ENCODE data around the gene PKD2.
"Not testable (repeated sequence)": the region's sequence is repeated elsewhere in the genome, so short reads cannot be mapped to it uniquely, and the experiment has no call there.

PKD2 gene

GRCh38 chr4:88078579-88078978 is 71.1 kb downstream of the PKD2 start:
- no peak for DNase-seq

- DNase-seq: no peak
Measured at GRCh38 chr4:88080626-88081025, 73.2 kb downstream of the PKD2 start.

- no peak for DNase-seq
Measured at GRCh38 chr4:88087004-88087403, 79.6 kb downstream of the PKD2 start.

GRCh38 chr4:88090898-88091297 is 83.5 kb downstream of the PKD2 start:
- DNase-seq: no peak

GRCh38 chr4:88091378-88091777 is 83.9 kb downstream of the PKD2 start:
- no peak for DNase-seq

GRCh38 chr4:88093874-88094273 is 86.4 kb downstream of the PKD2 start:
- no peak for DNase-seq

GRCh38 chr4:88097301-88097700 is 89.9 kb downstream of the PKD2 start:
- DNase-seq: no peak

GRCh38 chr4:88097781-88098180 is 90.3 kb downstream of the PKD2 start:
- DNase-seq: no peak

GRCh38 chr4:88098993-88099752 is 91.7 kb downstream of the PKD2 start:
- DNase-seq: no peak

GRCh38 chr4:88101165-88101564 is 93.7 kb downstream of the PKD2 start:
- DNase-seq: no peak

DNA sequence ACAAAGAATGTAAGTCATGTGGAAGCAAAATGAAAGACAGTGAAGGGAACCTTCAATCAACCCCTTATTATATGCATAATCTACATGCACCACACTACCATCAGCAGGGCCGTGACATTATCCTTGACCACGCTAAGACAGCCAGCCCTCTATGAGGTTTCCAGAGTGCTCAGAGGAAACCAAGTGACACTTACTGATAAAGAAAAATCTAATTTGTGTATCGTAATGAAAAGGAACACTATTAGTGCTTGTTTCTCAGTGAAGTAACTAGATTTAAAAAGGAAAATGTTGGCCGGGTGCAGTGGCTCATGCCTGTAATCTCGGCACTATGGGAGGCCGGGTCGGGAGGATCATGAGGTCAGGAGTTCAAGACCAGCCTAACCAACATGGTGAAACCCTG is 94.6 kb downstream of the PKD2 start:
- DNase-seq: no peak

DNA sequence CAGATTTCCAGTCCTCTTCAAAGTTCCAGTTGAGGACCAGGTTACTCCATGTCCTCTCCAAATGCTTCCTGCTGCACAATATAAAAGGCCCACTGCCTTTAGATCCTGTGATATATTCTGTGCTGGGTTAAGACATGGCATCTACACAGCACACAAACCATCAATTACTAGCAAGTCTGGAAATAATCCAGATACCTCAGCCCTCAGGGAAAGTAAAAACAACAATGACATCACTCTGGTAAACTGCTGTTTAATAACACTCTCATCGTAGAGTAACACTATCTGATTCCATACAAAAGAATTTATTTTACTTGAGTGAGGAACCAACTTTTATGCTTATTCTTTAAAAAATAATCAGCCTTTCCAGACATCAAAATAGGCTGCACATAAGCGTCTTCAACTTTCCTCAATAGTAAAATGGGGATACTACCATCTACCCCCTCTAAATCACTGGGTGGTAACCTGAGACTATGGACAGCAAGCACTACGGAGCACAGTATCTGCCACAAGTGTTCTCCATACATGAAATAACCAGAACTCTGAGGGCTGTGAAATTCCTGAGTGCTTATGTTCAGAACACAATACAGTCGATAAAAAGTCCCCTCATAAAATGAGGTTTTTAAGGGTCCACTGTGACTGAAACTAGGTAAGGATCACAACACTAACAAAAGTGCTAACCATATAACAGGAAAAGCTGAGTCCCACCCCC is 97.6 kb downstream of the PKD2 start:
- DNase-seq: no peak

GRCh38 chr4:88106205-88106604 is 98.8 kb downstream of the PKD2 start:
- no peak for DNase-seq

- DNase-seq: no peak
Measured at GRCh38 chr4:88107406-88108107, 100.1 kb downstream of the PKD2 start.

DNA sequence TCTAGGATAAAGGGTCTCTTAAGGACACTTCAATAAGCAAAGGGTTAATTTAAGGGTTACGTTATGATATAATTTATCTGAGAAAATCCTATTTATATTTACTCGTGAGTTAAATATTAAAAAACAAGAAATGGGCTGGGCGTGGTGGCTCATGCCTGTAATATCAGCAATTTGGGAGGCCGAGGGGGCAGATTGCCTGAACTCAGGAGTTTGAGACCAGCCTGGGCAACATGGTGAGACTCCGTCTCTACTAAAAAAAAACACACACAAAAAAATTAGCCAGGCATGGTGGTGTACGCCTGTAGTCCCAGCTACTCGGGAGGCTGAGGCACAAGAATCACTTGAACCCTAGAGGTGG is 100.7 kb downstream of the PKD2 start:
- DNase-seq: not testable (repeated sequence)

GRCh38 chr4:88108747-88109122 is 101.3 kb downstream of the PKD2 start:
- DNase-seq: no peak

DNA sequence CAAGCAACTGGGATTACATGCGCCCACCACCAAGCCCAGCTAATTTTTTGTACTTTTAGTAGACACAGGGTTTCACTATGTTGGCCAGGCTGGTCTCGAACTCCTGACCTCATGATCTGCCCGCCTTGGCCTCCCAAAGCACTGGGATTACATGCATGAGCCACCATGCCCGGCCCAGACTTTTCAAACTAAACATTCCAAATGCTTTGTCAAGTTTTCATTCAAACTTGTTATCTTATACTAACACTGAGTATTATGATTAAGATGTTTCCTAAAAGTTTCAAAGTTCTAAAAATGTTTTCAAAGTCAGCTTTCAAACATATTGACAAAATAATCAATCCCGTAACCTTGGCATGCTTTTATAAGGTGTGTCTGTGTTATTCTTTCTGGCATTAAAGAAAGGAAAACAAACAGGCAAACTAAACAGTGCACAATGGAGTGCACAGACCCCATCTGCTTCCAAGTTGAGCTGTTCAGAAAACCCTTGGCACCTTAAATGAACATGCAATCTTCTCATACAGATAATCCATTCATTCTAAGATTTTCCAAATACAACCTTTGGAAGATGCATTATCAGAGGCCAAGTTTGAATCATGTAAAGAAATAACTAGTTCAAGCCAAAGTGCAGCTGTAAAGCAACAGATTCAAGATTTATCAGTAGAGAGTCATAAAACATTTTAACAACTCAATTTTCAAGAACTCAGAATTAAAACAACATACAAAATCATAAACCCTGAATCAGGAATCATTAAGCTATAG is 101.9 kb downstream of the PKD2 start:
- DNase-seq: no peak

- no peak for DNase-seq
Measured at GRCh38 chr4:88110826-88111225, 103.4 kb downstream of the PKD2 start.

DNA sequence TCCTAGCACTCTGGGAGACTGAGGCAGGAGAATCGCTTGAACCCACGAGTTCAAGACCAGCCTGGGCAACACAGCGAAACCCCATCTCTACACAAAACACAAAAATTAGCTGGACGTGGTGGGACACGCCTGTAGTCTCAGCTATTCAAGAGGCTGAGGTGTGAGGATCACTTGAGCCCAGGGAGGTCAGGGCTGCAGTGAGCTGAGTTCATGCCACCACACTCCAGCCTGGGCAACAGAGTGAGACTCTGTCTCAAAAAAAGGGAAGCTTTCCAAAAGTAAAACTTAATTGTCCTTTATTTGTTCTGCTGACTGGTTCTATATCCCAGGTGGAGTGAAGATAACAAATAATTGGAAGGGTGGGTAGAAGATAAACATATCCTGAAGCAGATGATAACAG is 105.4 kb downstream of the PKD2 start:
- no peak for DNase-seq

GRCh38 chr4:88115587-88115986 is 108.2 kb downstream of the PKD2 start:
- no peak for DNase-seq

DNA sequence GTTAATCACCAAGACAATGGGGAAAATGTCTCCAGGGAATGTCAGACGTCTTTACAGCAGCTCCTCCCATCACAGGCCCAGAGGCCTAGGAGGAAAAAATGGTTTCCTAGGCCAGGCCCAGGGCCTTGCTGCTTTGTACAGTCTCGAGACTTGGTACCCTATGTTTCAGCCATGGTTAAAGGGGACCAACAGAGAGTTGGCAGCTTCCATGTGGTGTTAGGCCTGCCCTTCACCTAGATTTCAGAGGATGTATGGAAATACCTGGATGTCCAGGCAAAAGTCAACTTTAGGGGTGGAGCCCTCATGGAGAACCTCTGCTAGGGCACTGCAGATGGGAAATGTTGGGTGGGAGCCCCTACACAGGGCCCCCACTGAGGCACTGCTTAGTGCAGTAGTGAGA is 112.5 kb downstream of the PKD2 start:
- DNase-seq: no peak

DNA sequence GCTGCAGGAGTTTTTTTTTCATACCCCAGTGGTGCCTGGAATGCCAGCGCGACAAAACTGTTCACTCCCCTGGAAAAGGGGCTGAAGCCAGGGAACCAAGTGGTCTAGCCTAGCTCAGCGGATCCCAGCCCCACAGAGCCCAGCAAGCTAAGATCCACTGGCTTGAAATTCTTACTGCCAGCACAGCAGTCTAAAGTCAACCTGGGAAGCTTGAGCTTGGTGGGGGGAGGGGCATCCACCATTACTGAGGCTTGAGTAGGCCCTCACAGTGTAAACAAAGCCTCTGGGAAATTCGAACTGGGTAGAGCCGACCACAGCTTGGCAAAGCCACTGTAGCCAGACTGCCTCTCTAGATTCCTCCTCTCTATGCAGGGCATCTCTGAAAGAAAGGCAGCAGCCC is 114.8 kb downstream of the PKD2 start:
- DNase-seq: not testable (repeated sequence)
